HL-60 (cell line): Measurements from ENCODE around the gene PGP.

Source experiments
- DNase-seq, 2 experiments: peaks; one replicate each; pipeline ENCODE4 v3.0.0-alpha.2; 2010 to 2020; ENCODE audit warnings: low read depth in 1 of 2, low spot score in 1 of 2
- H3K27ac ChIP-seq: fragments of 250-450 bp; sonication (Bioruptor Pico); replicated peaks from 2 replicates; pipeline ENCODE4 v1.5.1; 2020; ENCODE audit warnings: mild to moderate bottlenecking, moderate library complexity
- H3K27me3 ChIP-seq: fragments of 250-450 bp; sonication (Bioruptor Pico); 2 replicates; pipeline ENCODE4 v1.5.1; 2021; ENCODE audit warnings: mild to moderate bottlenecking, moderate library complexity; ENCODE audit not compliant: insufficient read depth, poor library complexity, severe bottlenecking
- H3K4me3 ChIP-seq: replicated peaks from 2 replicates; pipeline ENCODE4 v1.5.1; 2011; ENCODE audit warnings: mild to moderate bottlenecking, control low read depth, low read length; ENCODE audit not compliant: insufficient read depth
- GABPA ChIP-seq: IDR thresholded peaks from 2 replicates; pipeline ENCODE4 v1.6.1; 2012; ENCODE audit warnings: low read depth
- POLR2AphosphoS5 ChIP-seq: IDR thresholded peaks from 2 replicates; pipeline ENCODE4 v1.6.1; 2012; ENCODE audit warnings: low read depth
- SPI1 ChIP-seq: IDR thresholded peaks from 2 replicates; pipeline ENCODE4 v1.6.1; 2012; ENCODE audit warnings: low read depth, mild to moderate bottlenecking, borderline replicate concordance
- TF ChIP-seq, protein P1 (sequence below): IDR thresholded peaks from 2 replicates; pipeline ENCODE4 v1.6.1; 2012; ENCODE audit warnings: low read depth; ENCODE audit not compliant: insufficient replicate concordance
- TF ChIP-seq, protein P2 (sequence below): IDR thresholded peaks from one replicate; pipeline ENCODE4 v1.5.1; 2011; ENCODE audit warnings: low read length, control low read depth, inconsistent platforms; ENCODE audit not compliant: insufficient read depth

PGP gene

DNA sequence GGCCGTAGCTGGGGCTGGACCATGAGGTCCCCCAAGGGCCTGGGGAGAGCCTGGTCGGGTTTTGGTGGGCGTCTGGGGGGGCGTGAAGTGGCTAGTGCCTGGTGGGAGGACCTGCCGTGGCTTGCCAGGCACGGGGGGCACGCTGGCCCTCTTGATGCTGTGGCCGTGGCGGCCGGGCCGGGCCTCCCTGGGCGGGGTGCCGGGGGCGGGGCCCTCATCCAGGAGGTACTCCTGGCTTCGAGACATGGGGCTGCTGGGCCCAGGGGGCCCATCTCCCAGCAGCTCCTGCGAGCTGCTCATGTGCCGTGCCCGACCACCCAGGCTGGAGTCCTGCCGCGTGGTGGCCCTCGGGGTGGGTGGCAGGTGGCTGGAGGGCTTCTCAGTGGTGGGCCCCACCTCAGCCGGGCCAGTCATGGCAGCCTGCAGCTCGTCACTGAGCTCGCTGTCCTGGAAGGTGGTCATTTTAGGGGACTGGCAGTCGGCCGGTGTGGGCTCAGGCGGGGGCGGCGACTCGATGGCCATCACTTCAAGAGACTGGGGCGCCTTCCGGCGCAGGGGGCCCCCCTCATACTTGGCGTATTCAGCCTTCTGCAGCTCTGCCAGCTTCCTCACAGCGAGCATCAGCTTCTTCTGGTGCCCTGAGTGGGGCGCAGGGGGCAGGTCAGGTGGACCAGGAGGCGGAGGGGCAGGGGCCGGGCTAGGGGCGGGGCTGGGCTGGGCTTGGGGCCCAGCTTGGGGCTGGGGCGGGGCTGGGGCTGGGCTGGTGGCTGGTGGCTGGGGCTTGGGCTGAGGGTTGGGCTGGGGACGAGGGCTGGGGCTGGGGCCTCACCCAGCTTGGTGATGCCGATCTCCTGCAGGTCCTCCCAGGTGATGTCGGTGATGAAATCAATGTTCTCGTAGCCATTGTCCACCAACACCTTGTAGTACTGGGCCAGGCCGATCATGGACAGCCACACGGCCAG, 33.4 kb downstream of the PGP start:
- H3K27ac ChIP-seq: no peak overlapping the region
- no peak overlapping the region for H3K4me3 ChIP-seq
- DNase-seq: no peak
- TF ChIP-seq, protein P1, sequence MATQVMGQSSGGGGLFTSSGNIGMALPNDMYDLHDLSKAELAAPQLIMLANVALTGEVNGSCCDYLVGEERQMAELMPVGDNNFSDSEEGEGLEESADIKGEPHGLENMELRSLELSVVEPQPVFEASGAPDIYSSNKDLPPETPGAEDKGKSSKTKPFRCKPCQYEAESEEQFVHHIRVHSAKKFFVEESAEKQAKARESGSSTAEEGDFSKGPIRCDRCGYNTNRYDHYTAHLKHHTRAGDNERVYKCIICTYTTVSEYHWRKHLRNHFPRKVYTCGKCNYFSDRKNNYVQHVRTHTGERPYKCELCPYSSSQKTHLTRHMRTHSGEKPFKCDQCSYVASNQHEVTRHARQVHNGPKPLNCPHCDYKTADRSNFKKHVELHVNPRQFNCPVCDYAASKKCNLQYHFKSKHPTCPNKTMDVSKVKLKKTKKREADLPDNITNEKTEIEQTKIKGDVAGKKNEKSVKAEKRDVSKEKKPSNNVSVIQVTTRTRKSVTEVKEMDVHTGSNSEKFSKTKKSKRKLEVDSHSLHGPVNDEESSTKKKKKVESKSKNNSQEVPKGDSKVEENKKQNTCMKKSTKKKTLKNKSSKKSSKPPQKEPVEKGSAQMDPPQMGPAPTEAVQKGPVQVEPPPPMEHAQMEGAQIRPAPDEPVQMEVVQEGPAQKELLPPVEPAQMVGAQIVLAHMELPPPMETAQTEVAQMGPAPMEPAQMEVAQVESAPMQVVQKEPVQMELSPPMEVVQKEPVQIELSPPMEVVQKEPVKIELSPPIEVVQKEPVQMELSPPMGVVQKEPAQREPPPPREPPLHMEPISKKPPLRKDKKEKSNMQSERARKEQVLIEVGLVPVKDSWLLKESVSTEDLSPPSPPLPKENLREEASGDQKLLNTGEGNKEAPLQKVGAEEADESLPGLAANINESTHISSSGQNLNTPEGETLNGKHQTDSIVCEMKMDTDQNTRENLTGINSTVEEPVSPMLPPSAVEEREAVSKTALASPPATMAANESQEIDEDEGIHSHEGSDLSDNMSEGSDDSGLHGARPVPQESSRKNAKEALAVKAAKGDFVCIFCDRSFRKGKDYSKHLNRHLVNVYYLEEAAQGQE: no peak
- no peak for TF ChIP-seq POLR2AphosphoS5
- no peak for TF ChIP-seq SPI1
- no peak for TF ChIP-seq GABPA
- TF ChIP-seq, protein P2, sequence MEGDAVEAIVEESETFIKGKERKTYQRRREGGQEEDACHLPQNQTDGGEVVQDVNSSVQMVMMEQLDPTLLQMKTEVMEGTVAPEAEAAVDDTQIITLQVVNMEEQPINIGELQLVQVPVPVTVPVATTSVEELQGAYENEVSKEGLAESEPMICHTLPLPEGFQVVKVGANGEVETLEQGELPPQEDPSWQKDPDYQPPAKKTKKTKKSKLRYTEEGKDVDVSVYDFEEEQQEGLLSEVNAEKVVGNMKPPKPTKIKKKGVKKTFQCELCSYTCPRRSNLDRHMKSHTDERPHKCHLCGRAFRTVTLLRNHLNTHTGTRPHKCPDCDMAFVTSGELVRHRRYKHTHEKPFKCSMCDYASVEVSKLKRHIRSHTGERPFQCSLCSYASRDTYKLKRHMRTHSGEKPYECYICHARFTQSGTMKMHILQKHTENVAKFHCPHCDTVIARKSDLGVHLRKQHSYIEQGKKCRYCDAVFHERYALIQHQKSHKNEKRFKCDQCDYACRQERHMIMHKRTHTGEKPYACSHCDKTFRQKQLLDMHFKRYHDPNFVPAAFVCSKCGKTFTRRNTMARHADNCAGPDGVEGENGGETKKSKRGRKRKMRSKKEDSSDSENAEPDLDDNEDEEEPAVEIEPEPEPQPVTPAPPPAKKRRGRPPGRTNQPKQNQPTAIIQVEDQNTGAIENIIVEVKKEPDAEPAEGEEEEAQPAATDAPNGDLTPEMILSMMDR: no peak
- peaks cover 3% of the 10 kb centered on the region for H3K27me3 ChIP-seq

DNA sequence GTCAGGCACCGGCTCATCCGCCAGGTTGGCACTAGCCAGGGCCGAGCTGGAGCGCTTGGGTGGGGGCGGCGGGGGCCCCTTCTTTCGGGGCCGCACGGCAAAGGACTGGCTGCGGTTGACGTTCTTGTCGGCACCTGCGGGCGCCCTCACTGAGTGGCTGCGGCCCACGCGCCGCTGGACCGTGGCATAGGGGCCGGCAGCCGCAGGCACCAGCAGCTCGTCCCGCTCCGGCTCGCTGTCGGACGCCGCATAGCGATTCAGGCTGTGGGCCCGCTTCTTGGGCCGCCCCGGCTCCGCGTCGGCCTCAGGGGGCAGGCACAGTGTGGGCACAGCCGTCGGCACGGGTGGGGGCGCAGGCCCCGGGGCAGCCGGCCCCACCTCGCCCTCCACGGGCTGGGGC, 34.2 kb downstream of the PGP start:
- no peak overlapping the region for H3K4me3 ChIP-seq
- DNase-seq: no peak
- H3K27me3 ChIP-seq: peaks cover 3% of the 10 kb centered on the region
- H3K27ac ChIP-seq: no peak overlapping the region
- TF ChIP-seq SPI1: no peak
- TF ChIP-seq, protein P2: no peak
- TF ChIP-seq, protein P1: no peak
- TF ChIP-seq GABPA: no peak
- TF ChIP-seq POLR2AphosphoS5: no peak

DNA sequence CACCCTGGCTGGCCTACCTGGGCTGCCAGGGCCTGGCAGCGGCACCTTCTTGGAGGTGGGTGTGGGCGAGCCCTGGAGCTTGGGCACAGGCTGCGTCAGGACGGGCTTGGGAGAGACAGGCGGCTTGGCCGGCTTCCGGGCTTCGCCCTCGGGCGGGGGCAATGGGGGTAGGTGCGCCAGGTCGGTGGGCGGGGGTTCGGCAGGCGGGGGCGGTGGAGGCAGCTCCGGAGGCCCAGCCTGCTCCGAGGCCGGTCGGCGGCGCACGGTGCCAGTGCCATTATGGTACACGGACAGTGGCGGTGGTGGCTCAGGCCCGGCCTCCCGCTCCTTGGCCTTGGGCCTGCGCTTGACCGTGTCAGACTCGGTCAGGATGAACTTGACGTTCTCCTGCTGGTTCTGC, 35.1 kb downstream of the PGP start:
- H3K27me3 ChIP-seq: no peaks in the 10 kb centered on the region
- DNase-seq: no peak
- H3K4me3 ChIP-seq: no peak overlapping the region
- TF ChIP-seq POLR2AphosphoS5 (no peak), GABPA (no peak), SPI1 (no peak)
- TF ChIP-seq, protein P1: no peak
- TF ChIP-seq, protein P2: no peak
- H3K27ac ChIP-seq: no peak overlapping the region
